HG02973 (cell line): Measurements from ENCODE around the gene TMEM225B.
A peak's percentile ranks its signal among the peaks of the same experiment; 100 is the strongest.
"Not testable (repeated sequence)": the region's sequence is repeated elsewhere in the genome, so short reads cannot be mapped to it uniquely, and the experiment has no call there.

Source experiments
- ATAC-seq: cut with Tn5 transposase; IDR thresholded peaks from one replicate; pipeline ENCODE4 v1.9.1; 2021; ENCODE audit warnings: moderate library complexity; ENCODE audit not compliant: unreplicated experiment

TMEM225B gene

DNA sequence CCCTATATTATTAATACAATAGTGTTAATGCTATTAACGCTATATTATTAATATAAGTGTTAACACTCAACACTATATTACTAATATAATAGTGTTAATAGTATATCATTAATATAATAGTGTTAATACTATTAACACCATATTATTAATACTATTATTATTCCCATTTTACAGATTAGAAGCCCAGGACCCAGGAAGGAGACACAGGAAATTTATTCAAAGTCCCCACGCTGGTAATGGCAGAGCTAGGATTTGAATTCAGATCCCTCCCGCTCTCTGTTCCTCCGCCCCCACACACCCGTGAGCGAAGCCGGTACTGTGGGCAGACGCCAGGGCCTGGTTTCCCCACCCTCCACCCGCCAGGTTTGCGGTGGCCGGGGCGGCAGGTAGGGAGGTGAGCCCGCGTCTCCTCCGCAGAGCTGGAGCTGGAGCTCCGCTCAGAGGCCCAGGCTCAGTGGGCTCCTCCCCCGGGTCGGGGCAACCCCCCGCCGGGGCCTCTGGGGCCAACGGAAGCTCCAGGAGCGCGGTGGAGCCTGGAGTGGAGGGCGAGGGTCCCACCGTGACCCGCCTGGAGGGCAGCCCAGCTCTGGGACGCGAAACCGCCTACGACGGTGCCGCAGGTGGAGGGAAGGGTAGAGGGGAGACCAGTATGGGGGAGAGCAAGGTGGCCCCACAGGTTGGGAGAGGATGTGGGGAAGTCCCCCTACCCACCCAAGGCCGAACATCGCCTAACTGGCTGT, at the start of gene TMEM225B:
TSS of gene TMEM225B (plus strand) at position 506 of the 740 bp plus-strand sequence. CDS start 6,122 bp downstream, outside the sequence.
- ATAC-seq, result no peak

- not testable (repeated sequence) for ATAC-seq
Measured at GRCh38 chr7:99549545-99549944, 48.5 kb upstream of the TMEM225B start.

DNA sequence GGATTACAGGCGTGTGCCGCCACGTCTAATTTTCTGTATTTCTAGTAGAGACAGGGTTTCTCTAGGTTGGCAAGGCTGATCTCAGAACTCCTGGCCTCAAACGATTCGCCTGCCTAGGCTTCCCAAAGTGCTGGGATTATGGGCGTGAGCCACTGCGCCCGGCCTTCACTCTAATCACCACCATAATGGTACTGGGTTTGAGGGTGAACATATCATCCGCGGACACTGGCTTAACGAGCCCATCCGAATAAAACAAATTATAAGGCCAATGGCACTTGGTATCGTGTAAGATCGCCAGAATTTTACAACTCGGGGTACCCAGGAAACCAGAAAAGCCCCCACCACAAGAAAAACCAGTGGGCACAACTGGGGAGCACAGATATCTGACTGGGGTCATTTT, 46.7 kb upstream of the TMEM225B start:
- peak; percentile 14 for ATAC-seq

DNA sequence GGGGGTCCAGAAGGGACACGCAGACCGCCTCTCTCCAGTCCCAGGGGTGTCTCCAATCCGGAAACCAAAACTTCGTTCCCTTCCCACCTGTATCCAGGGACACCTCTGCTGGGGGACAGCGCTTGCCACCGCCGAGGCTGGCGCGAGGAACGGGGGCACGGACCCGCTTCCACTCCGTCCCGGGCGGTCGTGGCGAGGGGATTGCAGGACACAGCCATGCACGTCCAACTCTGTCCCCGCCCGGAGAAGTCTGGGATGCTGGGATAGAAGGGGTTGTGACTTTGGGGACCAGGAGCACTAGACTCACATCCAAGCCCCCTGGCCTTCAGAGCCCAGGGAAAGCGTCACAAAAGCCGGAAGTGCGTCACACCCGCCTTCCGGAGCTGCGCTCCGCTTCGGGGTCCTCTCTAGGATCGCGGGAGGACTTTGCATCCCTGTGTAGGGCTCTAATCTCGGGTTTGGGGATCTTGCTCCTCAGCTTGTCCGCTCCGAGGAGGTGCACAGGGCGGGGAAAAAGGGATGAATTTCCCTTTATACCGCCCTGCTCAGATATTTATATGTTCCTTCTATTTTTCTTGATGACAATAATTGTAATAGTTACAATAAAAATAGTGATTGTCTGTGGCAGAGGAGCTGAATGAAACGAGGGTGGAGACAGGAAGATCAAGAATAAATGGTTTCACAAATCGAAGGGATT, 46.2 kb upstream of the TMEM225B start, which contains the start of gene FAM200A:
TSS of gene FAM200A (minus strand) at position 348 of the 697 bp plus-strand sequence. CDS start 3,707 bp downstream, outside the sequence.
- ATAC-seq, result peak; percentile 85

DNA sequence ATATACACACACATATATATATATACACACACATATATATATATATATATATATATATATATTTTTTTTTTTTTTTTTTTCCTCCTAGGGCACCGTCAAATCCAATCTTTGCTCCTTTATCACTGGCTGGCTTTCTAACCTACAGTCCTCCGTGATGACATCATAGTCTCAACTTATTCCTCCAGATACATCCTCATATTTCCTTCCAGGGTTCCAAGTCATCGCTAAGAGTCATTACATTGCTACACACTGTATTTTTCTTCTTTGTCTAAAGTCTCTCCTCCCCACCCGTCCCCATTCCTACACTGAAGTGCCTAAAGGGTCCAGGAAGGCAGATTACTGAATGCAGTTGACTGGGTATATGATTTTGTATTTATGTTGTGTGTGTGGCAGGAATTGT, 45.0 kb upstream of the TMEM225B start:
- ATAC-seq, result no peak

DNA sequence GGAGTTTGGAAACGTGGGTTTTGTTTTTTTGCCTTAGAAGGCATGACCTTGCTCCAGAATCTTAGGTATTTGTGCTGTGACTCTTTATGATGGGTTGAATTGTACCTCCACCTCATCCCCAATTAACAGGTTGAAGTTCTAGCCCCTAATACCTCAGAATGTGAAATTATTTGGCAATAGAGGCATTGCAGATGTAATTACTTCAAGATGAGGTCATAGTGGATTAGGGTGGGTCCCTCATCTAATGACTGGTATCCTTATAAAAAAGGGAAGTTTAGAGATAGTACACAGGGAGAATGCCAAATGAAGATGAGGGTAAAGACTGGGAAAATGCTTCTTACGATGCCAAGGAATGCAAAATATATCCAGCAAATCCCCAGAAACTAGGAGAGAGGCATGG, 43.1 kb upstream of the TMEM225B start:
- ATAC-seq, result no peak

GRCh38 chr7:99557196-99557607, 40.9 kb upstream of the TMEM225B start:
- ATAC-seq, result no peak

- peak; percentile 38 for ATAC-seq
Measured at GRCh38 chr7:99557940-99558305, 40.1 kb upstream of the TMEM225B start.

DNA sequence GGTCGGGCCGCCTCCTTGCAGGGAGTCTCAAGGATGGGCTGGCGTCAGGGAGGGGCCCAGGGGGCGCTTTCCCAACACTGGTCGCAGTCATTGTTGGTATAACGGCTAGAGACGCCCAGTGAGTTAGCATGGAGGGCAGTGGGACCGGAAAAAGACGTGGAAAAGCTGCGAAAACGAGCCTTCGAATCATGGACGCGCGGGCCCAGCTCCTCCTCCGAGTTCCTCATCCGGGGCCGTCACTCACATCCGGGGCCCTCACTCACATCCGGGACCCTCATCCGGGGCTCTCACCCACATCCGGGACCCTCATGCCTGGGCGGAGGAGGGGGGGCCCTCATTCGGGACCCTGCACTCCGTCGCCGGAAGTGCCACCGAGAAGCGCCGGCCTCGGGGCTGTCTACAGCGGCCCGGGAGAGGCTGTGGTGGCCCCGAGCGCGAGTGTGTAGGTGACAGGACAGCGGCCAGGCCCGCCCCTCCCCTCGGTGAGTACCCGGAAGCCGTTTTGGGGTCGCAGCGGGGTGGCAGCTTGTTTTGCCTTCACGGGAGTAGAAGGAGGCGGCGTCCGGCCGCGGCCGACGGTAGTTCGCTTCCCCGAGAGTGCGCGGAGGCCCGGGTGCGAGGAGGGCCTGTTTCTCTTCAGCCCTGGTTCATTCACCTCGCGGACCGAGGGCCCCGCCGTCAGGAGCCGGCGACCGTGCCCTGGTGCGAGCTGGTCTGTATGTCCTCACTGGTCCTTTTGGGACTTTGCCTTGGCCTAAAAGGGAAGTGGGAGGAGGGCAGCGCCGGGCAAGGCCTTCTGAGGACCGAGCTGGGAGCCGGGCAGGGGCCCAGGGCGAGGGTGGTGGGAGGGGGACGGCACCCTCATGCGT, 39.5 kb upstream of the TMEM225B start, which contains the start of gene ZNF655:
TSS of gene ZNF655 (plus strand) at position 337 of the 869 bp plus-strand sequence. CDS start 1,918 bp downstream, outside the sequence.
- peak; percentile 66 for ATAC-seq

GRCh38 chr7:99559175-99559915, 38.7 kb upstream of the TMEM225B start:
- ATAC-seq, result no peak

- ATAC-seq, result no peak
Measured at GRCh38 chr7:99560834-99561736, 37.0 kb upstream of the TMEM225B start.

DNA sequence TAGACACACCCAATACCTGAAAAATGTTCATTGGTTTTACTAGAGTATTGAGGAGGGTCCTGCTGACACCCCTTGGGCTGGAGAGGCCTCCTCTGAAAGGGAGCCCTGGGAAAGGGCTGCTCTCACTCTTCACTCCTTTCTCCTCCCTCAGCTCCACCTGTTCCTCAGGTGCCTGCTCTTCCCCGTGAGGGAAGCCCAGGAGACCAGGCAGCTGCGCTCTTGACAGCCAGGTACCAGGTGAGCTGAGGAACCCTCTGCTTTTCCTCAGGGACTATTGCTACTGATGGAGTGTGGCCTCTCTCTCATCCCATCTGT, 36.4 kb upstream of the TMEM225B start:
- no peak for ATAC-seq

DNA sequence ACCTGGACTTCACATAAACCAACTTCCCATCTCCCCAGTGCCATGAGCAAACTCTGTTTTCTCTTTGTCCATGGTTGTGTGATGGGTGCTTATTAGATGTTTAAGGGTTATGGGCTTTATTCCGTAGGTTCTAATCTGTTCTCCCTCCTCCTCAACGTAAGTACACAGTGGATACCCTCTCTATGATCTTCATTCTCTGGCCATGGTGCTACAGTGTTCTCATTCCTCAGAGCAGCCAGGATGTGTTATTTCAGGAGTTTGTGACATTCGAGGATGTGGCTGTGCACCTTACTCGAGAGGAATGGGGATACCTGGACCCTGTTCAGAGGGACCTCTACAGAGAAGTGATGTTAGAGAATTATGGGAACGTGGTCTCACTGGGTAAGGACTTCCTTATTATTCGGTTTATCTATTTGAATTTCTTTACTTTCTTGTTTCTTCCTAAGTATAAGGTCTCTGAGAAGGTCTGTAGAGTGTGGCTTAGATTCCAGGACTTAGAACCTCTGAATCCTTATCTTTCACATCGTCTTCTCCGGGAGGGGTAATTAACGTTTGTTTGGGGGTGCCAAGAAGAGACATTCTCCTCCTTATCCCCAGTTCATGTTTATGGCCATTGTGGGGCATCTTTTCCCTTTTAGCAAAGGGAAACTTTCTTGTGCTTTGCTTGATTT, 35.8 kb upstream of the TMEM225B start:
- ATAC-seq, result no peak

DNA sequence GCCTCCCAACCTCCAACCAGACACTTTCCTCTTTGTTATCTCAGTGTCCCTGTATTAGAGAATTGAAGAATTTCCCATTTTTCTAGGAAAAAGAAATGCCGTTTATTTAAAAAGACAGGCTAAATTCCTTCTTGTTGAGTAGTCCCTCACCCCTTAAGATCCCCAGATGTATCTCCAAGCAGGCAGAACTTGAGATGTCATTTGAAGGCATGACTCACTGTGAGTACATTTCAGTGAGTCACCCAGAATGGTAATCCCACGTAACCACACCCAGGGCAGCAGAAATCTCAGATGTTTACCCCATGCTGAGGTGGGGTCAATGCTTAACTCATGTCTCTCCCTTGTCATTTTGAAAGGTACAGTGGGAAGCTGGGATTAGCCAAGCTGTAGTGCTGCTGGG, 35.2 kb upstream of the TMEM225B start:
- no peak for ATAC-seq

DNA sequence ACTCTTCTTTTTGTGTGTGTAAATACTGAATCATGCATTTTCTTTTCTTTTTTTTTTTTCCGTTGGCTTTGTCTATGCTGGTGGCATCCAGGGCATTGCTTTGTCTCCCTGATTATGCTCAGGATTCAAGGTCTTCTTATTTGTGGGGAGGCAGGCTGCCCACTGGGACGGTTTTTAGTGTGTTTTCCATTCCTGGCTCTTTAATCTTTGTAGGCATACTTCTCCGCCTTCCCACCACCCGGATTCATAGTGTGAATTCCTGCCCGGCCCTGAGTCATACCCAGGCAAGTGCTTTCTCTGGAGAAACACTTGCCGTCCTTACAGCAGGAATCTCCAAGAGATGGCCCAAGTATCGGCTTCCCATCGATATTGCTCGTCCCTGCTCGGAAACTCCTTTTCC, 34.4 kb upstream of the TMEM225B start:
- no peak for ATAC-seq

GRCh38 chr7:99568770-99569169, 29.3 kb upstream of the TMEM225B start:
- ATAC-seq, result not testable (repeated sequence)

- ATAC-seq, result no peak
Measured at GRCh38 chr7:99571768-99572167, 26.3 kb upstream of the TMEM225B start.

- ATAC-seq, result no peak
Measured at GRCh38 chr7:99573257-99573656, 24.8 kb upstream of the TMEM225B start.

- ATAC-seq, result no peak
Measured at GRCh38 chr7:99576251-99576650, 21.8 kb upstream of the TMEM225B start.
